Effector memory CD8-positive, alpha-beta T cell (primary cell): ENCODE data around the gene GLIS2.

Experiments used
- ATAC-seq: fragments of 150-1000 bp; cut with Tn5 transposase; replicated peaks from 2 replicates; pipeline ENCODE4 v1.10.0; 2021; ENCODE audit warnings: mild to moderate bottlenecking, moderate library complexity
- DNase-seq, 3 experiments: peaks; one replicate each; pipeline ENCODE4 v3.0.0; 2021
- H3K27ac Mint-ChIP-seq, 2 donors: one replicate each; pipeline ENCODE4 v1.8.0; 2022; ENCODE audit warnings: mild to moderate bottlenecking in 2 of 2, mixed read lengths in 2 of 2, moderate library complexity in 2 of 2
- H3K27me3 Mint-ChIP-seq, 2 donors: one replicate each; pipeline ENCODE4 v1.8.0; 2022; ENCODE audit warnings: mixed read lengths in 2 of 2
- H3K36me3 Mint-ChIP-seq: one replicate; pipeline ENCODE4 v1.8.0; 2022; ENCODE audit warnings: mild to moderate bottlenecking, moderate library complexity, mixed read lengths; ENCODE audit not compliant: insufficient read depth
- H3K4me1 Mint-ChIP-seq, 2 donors: one replicate each; pipeline ENCODE4 v1.8.0; 2022; ENCODE audit warnings: low read depth in 2 of 2, mixed read lengths in 2 of 2
- H3K4me3 Mint-ChIP-seq, 2 donors: one replicate each; pipeline ENCODE4 v1.8.0; 2022; ENCODE audit warnings: mild to moderate bottlenecking in 2 of 2, mixed read lengths in 2 of 2, moderate library complexity in 2 of 2
- H3K9me3 Mint-ChIP-seq, 2 donors: one replicate each; pipeline ENCODE4 v1.8.0; 2022; ENCODE audit warnings: mixed read lengths in 2 of 2

GLIS2 gene

GRCh38 chr16:4318967-4319366 is 3.1 kb downstream of the GLIS2 start:
- H3K4me1 Mint-ChIP-seq: peaks cover 14 to 18% of the 10 kb centered on the region in 2 donors
- no peak overlapping the region for H3K27ac Mint-ChIP-seq
- ATAC-seq (no peak), DNase-seq (no peak)
- peaks cover 7% of the 10 kb centered on the region for H3K36me3 Mint-ChIP-seq
- H3K27me3 Mint-ChIP-seq: peaks cover 11% of the 10 kb centered on the region in 2 donors
- no peaks in the 10 kb centered on the region for H3K9me3 Mint-ChIP-seq
- peak overlapping the region in 1 of 2 donors; percentile 48 for H3K4me3 Mint-ChIP-seq

DNA sequence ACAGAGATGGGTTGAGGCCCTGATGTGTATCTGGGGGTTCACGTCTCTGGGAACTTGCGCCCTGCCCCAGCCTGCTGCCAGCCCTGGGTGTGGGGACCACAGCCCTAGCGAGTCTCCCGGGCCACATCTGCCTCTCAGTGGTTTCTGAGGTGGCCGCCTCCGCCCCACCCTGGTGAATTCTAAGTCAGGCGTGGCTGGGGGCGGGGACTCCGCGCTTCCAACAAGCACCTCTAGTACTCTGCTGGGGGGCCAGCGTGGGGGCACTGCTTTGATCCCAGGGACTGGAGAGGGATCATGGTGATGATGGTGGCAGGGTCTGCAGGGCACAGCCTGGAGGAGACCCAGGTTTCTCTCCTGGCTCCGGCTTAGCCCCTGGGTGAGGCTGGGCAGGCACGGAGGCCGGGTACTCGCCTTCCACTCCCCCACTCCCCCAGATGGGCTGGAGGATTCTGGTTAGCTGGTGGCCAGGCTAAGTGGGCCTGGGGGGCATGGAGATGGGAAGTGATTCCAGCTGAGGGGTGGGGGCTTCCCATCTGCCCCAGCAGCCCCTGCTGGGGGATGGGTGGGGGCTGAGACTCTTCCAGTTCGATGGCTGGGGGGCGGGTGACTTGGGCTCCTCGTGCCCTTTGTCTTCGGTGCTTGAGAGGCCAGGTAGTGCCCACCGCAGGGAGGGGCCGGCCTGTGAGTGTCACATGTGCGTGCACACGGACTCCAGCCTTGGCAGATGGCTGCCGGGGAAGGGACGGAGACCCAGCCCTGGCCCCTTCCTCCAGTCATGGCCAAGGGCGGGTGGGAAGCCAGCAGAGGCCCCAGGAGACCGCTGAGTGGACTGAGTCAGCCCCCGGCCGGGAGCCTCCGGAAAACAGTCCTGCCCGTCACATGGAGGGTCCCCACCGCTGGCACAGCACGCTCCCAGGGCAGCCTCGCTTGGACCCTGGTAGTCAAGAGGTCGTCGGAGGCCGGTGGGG is 3.9 kb downstream of the GLIS2 start:
- H3K4me1 Mint-ChIP-seq: peaks cover 11% of the 10 kb centered on the region in 2 donors
- peak; percentile 88 for ATAC-seq
- peaks cover 7% of the 10 kb centered on the region for H3K36me3 Mint-ChIP-seq
- no peak overlapping the region for H3K27ac Mint-ChIP-seq
- DNase-seq: peak; percentile 62 to 66 (median 63)
- H3K27me3 Mint-ChIP-seq: peaks cover 3 to 4% of the 10 kb centered on the region in 2 donors
- no peaks in the 10 kb centered on the region for H3K9me3 Mint-ChIP-seq
- peak overlapping the region in 1 of 2 donors; percentile 48 for H3K4me3 Mint-ChIP-seq

DNA sequence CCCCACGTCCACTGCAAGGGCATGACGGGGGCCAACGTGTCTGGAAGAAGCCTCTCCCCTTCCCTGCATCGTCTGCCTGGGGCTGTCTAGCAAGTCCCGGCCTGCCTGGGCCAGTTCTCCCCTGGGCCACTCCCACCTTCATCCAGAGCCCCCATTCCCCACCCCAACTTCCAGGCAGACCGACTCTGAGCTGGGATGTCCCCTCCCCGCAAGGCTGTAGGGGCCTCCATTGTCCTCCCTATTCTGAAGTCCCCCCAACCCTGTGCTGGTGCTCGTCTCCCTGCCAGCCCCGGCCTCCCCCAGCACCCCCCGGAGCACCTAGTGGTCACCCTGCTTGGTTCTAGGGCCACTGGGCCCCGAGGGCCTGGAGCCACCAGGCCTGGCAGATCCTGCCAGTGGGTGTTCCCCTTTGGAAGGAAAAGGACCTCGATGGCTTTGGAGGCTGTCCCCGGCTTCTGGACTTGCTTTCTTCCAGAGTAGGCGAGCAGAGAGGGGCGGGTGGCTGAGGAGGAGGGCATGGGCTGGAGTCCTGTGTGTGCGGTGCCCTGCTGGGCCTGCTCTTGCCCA is 4.8 kb downstream of the GLIS2 start:
- ATAC-seq: no peak
- Mint-ChIP-seq H3K36me3 (peaks cover 4% of the 10 kb centered on the region), H3K4me1 (peaks cover 8% of the 10 kb centered on the region in 2 donors), H3K4me3 (no peak overlapping the region), H3K9me3 (no peaks in the 10 kb centered on the region), H3K27ac (no peak overlapping the region), H3K27me3 (no peaks in the 10 kb centered on the region)
- DNase-seq: no peak

- DNase-seq (no peak), ATAC-seq (no peak)
- no peak overlapping the region for H3K4me3 Mint-ChIP-seq
- no peaks in the 10 kb centered on the region for H3K9me3 Mint-ChIP-seq
- peaks cover 8% of the 10 kb centered on the region in 2 donors for H3K4me1 Mint-ChIP-seq
- no peaks in the 10 kb centered on the region for H3K27me3 Mint-ChIP-seq
- H3K27ac Mint-ChIP-seq: peak overlapping the region in 1 of 2 donors; percentile 56
- H3K36me3 Mint-ChIP-seq: peaks cover 4% of the 10 kb centered on the region
Measured at GRCh38 chr16:4321286-4322120, 5.6 kb downstream of the GLIS2 start.

- H3K9me3 Mint-ChIP-seq: no peaks in the 10 kb centered on the region
- no peaks in the 10 kb centered on the region for H3K27me3 Mint-ChIP-seq
- no peak for DNase-seq
- peaks cover 4% of the 10 kb centered on the region for H3K36me3 Mint-ChIP-seq
- no peak overlapping the region for H3K4me3 Mint-ChIP-seq
- H3K27ac Mint-ChIP-seq: peak overlapping the region in 1 of 2 donors; percentile 56
- H3K4me1 Mint-ChIP-seq: peaks cover 8% of the 10 kb centered on the region in 2 donors
- ATAC-seq: no peak
Measured at GRCh38 chr16:4322121-4323052, 6.5 kb downstream of the GLIS2 start.

DNA sequence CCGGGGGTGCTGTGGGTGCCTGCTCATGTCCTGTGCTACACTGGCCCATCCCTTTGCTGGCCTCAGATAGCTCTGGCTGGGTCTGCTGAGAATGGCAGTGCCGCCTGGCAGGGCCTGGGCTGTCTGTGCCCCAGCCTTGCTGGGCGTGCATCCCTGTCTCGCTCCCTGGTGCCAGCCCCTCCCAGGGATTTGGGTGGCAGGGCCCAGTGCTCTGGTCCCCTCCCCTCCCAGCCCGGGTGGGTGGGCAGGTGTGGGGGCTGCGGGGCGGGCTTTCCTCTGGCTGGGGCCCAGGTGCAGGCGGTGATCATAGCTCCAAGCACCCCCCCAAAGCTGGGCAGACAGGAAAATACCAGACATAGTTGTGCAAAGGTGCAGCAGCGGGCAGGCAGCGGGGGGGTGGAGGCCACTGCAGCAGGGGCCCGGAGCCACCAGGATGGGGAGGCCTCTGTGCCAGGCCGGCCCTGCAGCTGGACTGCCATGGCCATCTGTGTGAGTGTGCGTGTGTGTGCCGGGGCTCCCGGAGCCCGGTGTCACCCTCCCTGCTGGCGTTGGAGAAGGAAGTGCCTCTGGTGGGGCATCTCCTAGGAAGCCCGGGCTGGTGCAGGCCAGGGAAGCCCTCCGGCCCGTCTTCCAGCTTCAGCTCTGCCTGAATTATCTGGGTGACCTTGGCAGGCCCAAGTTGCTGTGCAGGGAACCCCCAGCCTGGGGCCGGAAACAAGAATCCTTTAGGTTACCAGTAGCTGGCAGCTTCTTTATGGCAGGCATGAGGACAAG is 7.4 kb downstream of the GLIS2 start:
- Mint-ChIP-seq H3K36me3 (peaks cover 4% of the 10 kb centered on the region), H3K27me3 (peaks cover 0 to 3% of the 10 kb centered on the region in 2 donors), H3K27ac (no peak overlapping the region), H3K9me3 (no peaks in the 10 kb centered on the region), H3K4me3 (no peak overlapping the region), H3K4me1 (peaks cover 4 to 5% of the 10 kb centered on the region in 2 donors)
- no peak for ATAC-seq
- DNase-seq: no peak

- ATAC-seq: no peak
- no peaks in the 10 kb centered on the region for H3K9me3 Mint-ChIP-seq
Measured at GRCh38 chr16:4323845-4324488, 8.1 kb downstream of the GLIS2 start.

DNA sequence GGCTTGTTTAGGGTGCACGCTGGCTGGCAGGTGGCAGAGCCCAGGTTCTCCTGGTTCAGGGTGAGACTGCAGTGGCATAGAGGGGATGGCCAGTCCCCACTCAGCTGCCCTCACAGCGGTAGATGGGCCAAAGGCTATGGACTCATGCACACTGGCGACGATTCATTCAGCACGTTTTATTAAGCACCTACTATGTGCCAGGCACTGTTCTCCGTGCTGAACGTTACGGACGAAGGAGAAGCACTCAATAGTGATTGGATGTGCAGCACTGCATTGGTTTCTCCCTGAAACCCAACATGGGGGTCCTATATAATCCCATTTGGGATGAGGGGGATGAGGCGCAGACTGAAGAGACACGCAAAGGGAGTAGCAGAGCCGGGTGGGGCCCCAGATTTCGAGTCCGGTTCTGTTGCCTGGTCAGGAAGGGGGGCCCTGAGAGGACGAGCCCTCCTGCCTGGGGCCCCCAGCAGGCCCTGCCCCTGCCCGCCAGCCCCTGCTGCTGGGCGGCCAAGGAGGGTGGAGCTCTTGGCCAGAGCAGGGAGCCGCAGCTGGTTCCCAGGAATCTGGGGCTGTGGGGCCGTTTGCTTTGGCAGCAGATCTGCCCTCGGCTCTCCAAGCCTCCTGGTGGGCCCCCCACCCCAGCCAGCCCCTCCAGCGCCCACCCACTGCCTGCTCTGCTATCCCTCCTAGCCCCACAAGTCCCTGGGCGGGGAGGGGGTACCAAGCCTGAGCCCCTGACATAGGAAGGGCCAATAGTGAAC is 8.8 kb downstream of the GLIS2 start:
- H3K9me3 Mint-ChIP-seq: no peaks in the 10 kb centered on the region
- DNase-seq (no peak), ATAC-seq (no peak)
- H3K4me1 Mint-ChIP-seq: peaks cover 0 to under 1% of the 10 kb centered on the region in 2 donors
- H3K27ac Mint-ChIP-seq: no peak overlapping the region
- no peak overlapping the region for H3K4me3 Mint-ChIP-seq
- peaks cover 0 to 8% of the 10 kb centered on the region in 2 donors for H3K27me3 Mint-ChIP-seq
- peaks cover 4% of the 10 kb centered on the region for H3K36me3 Mint-ChIP-seq

More at GRCh38 chr16:4323845-4324488, 8.1 kb downstream of the GLIS2 start:
- Mint-ChIP-seq H3K27me3 (peaks cover 0 to 8% of the 10 kb centered on the region in 2 donors), H3K4me3 (no peak overlapping the region), H3K4me1 (peaks cover 4 to 5% of the 10 kb centered on the region in 2 donors), H3K27ac (no peak overlapping the region), H3K36me3 (peaks cover 4% of the 10 kb centered on the region)
- no peak for DNase-seq

- ATAC-seq (no peak), DNase-seq (no peak)
- H3K36me3 Mint-ChIP-seq: peaks cover 4% of the 10 kb centered on the region
- no peaks in the 10 kb centered on the region for H3K4me1 Mint-ChIP-seq
- H3K27ac Mint-ChIP-seq: no peak overlapping the region
- H3K9me3 Mint-ChIP-seq: no peaks in the 10 kb centered on the region
- no peak overlapping the region for H3K4me3 Mint-ChIP-seq
- H3K27me3 Mint-ChIP-seq: peaks cover 0 to 8% of the 10 kb centered on the region in 2 donors
Measured at GRCh38 chr16:4325253-4325758, 9.4 kb downstream of the GLIS2 start.

- H3K36me3 Mint-ChIP-seq: no peaks in the 10 kb centered on the region
- DNase-seq (no peak), ATAC-seq (peak; percentile 33)
- H3K4me1 Mint-ChIP-seq: no peaks in the 10 kb centered on the region
- H3K27ac Mint-ChIP-seq: no peak overlapping the region
- peaks cover 0 to 8% of the 10 kb centered on the region in 2 donors for H3K27me3 Mint-ChIP-seq
- H3K4me3 Mint-ChIP-seq: peak overlapping the region; percentile 68 to 69
- H3K9me3 Mint-ChIP-seq: no peaks in the 10 kb centered on the region
Measured at GRCh38 chr16:4327386-4328045, 11.6 kb downstream of the GLIS2 start.
